Suprapubic skin (tissue), 4 donors: ENCODE results near the gene P2RX6.

Experiments
- POLR2A ChIP-seq, 2 donors: fragments of 450-650 bp; IDR thresholded peaks; one replicate each; pipeline ENCODE4 v1.6.1; 2017; ENCODE audit warnings: antibody characterized with exemption in 2 of 2, mild to moderate bottlenecking in 2 of 2, moderate library complexity in 2 of 2
- POLR2AphosphoS5 ChIP-seq, 3 donors: sonication (generic); formaldehyde crosslinking; IDR thresholded peaks; one replicate each; pipeline ENCODE4 v1.6.1; 2017; ENCODE audit warnings: antibody characterized with exemption in 3 of 3
- TF ChIP-seq, protein P1 (sequence below), 2 donors: fragments of 200-600 bp in 1 of 2; fragments of 450-650 bp in 1 of 2; sonication (generic) in 1 of 2; IDR thresholded peaks; one replicate each; pipeline ENCODE4 v1.5.1; 2016 to 2019; ENCODE audit warnings: antibody characterized with exemption in 2 of 2, mild to moderate bottlenecking in 1 of 2, moderate library complexity in 1 of 2

DNA sequence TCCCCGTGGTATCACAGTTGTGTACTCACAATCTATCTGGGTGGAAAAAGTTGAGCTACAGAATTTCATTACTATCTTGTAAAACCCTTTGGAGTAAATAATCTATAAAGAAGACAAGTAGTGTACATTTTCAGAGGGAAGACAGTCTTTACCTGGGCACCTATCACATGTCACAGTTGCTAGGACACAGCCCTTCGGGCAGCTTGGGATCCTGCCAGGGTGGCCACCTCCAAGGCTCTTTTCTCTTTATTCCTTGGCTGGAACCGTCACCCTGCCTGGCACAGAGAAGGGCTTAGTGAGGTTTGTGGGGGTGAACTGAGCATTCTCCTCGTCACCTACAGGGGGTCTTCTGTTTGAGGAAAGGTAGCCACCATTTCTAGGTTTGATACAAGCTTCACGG, 54.4 kb downstream of the P2RX6 start:
- TF ChIP-seq, protein P1, sequence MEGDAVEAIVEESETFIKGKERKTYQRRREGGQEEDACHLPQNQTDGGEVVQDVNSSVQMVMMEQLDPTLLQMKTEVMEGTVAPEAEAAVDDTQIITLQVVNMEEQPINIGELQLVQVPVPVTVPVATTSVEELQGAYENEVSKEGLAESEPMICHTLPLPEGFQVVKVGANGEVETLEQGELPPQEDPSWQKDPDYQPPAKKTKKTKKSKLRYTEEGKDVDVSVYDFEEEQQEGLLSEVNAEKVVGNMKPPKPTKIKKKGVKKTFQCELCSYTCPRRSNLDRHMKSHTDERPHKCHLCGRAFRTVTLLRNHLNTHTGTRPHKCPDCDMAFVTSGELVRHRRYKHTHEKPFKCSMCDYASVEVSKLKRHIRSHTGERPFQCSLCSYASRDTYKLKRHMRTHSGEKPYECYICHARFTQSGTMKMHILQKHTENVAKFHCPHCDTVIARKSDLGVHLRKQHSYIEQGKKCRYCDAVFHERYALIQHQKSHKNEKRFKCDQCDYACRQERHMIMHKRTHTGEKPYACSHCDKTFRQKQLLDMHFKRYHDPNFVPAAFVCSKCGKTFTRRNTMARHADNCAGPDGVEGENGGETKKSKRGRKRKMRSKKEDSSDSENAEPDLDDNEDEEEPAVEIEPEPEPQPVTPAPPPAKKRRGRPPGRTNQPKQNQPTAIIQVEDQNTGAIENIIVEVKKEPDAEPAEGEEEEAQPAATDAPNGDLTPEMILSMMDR (IDR thresholded peaks at IDR 0.05): no peak
- TF ChIP-seq POLR2A (IDR thresholded peaks at IDR 0.05) (no peak), POLR2AphosphoS5 (IDR thresholded peaks at IDR 0.05) (no peak)
